HAP-1 (cell line): ENCODE results near the gene SMYD2.
A peak's percentile ranks its signal among the peaks of the same experiment; 100 is the strongest.

Experiments
- DNase-seq, 2 experiments: peaks; one replicate each; pipeline ENCODE4 v3.0.0-alpha.2; 2016 to 2020; ENCODE audit warnings: low spot score in 2 of 2
- H3K27me3 ChIP-seq: fragments of 250-450 bp; sonication (Bioruptor Pico); 2 replicates; pipeline ENCODE4 v1.5.1; 2020; ENCODE audit warnings: low read depth, mild to moderate bottlenecking, moderate library complexity
- H3K36me3 ChIP-seq: fragments of 250-450 bp; sonication (Bioruptor Pico); replicated peaks from 2 replicates; pipeline ENCODE4 v1.5.1; 2020; ENCODE audit warnings: mild to moderate bottlenecking
- H3K4me1 ChIP-seq: fragments of 250-450 bp; sonication (Bioruptor Pico); 2 replicates; pipeline ENCODE4 v1.5.1; 2020; ENCODE audit warnings: mild to moderate bottlenecking
- H3K4me3 ChIP-seq: fragments of 250-450 bp; sonication (Bioruptor Pico); 2 replicates; pipeline ENCODE4 v1.5.1; 2020; ENCODE audit warnings: mild to moderate bottlenecking, moderate library complexity
- H3K9me3 ChIP-seq: fragments of 250-450 bp; sonication (Bioruptor Pico); 2 replicates; pipeline ENCODE4 v1.5.1; 2020; ENCODE audit warnings: mild to moderate bottlenecking, moderate library complexity
- in situ Hi-C: fragments of 300-500 bp; cut with MboI; formaldehyde crosslinking; loops from 3 replicates; pipeline ENCODE4 v1.14.3; 2020; ENCODE audit warnings: low sequenced_read_pairs, inconsistent platforms, mixed read lengths

The SMYD2 gene

GRCh38 chr1:214377886-214378285, 96.9 kb downstream of the SMYD2 start:
- no peak overlapping the region for H3K4me3 ChIP-seq
- in situ Hi-C loops = no loop called here
- no peaks in the 10 kb centered on the region; the same call in 1 of the 2 replicates for H3K36me3 ChIP-seq
- no peaks in the 10 kb centered on the region for H3K9me3 ChIP-seq
- no peaks in the 10 kb centered on the region for H3K27me3 ChIP-seq
- H3K4me1 ChIP-seq = peaks cover 14% of the 10 kb centered on the region
- DNase-seq = peak; percentile 44 to 45

DNA sequence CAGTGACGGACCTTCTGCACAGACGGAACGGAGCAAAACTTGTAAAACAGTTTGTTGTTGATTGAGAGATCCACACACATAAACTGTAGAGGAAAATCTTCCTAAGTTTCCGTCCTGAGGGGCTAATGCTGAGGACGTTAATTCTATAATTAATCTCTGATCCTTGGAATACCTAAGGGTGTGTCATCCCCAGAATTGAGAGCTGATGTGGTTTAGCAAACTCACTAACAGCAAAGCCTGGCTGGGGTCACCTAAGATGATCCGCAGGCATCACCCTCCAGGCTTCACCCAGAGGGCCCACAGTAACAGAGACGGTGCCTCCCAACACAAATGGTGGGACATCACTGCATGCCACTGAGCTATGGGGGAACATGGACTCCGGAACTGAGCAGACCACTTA, 97.5 kb downstream of the SMYD2 start:
- no peak for DNase-seq
- no peaks in the 10 kb centered on the region for H3K27me3 ChIP-seq
- H3K4me1 ChIP-seq = peaks cover 14% of the 10 kb centered on the region
- in situ Hi-C loops = no loop called here
- no peak overlapping the region for H3K4me3 ChIP-seq
- no peaks in the 10 kb centered on the region; the same call in 1 of the 2 replicates for H3K36me3 ChIP-seq
- no peaks in the 10 kb centered on the region for H3K9me3 ChIP-seq

GRCh38 chr1:214379236-214379970, 98.4 kb downstream of the SMYD2 start:
- in situ Hi-C loops = no loop called here
- H3K36me3 ChIP-seq = peaks cover 4% of the 10 kb centered on the region
- no peak for DNase-seq

DNA sequence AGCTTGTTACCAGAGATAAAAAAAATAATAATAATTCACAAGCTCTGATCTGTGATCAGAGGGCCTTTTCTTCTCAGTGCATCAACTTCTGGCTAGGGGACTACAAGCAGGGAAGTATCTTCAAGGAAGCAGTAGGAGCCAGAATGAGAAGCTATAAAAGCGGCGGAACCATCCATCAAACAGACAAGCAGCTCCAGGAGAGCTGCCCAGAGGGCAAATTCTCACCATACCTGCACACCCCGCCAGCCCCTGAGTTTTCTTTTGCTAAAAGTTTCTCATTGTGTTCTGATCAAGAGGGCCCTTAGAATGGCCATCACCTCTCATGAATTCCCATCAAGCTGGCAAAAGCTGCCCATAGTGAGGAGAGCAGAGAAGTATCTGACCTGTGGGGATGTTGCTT, 99.4 kb downstream of the SMYD2 start:
- Histone ChIP-seq H3K4me3 (no peak overlapping the region), H3K36me3 (peaks cover 4% of the 10 kb centered on the region), H3K27me3 (no peaks in the 10 kb centered on the region), H3K9me3 (no peaks in the 10 kb centered on the region), H3K4me1 (peaks cover 14% of the 10 kb centered on the region)
- in situ Hi-C loops = no loop called here
- DNase-seq = peak; percentile 29 to 43

More at GRCh38 chr1:214379236-214379970, 98.4 kb downstream of the SMYD2 start:
- Histone ChIP-seq H3K9me3 (no peaks in the 10 kb centered on the region), H3K4me1 (peaks cover 14% of the 10 kb centered on the region), H3K27me3 (no peaks in the 10 kb centered on the region), H3K4me3 (no peak overlapping the region)

- peaks cover 7% of the 10 kb centered on the region for H3K36me3 ChIP-seq
- H3K4me1 ChIP-seq = peaks cover 14% of the 10 kb centered on the region
- H3K4me3 ChIP-seq = no peak overlapping the region
- no peak for DNase-seq
- in situ Hi-C loops = no loop called here
- no peaks in the 10 kb centered on the region for H3K27me3 ChIP-seq
- no peaks in the 10 kb centered on the region for H3K9me3 ChIP-seq
Observed at GRCh38 chr1:214380986-214381695, 100.2 kb downstream of the SMYD2 start.

DNA sequence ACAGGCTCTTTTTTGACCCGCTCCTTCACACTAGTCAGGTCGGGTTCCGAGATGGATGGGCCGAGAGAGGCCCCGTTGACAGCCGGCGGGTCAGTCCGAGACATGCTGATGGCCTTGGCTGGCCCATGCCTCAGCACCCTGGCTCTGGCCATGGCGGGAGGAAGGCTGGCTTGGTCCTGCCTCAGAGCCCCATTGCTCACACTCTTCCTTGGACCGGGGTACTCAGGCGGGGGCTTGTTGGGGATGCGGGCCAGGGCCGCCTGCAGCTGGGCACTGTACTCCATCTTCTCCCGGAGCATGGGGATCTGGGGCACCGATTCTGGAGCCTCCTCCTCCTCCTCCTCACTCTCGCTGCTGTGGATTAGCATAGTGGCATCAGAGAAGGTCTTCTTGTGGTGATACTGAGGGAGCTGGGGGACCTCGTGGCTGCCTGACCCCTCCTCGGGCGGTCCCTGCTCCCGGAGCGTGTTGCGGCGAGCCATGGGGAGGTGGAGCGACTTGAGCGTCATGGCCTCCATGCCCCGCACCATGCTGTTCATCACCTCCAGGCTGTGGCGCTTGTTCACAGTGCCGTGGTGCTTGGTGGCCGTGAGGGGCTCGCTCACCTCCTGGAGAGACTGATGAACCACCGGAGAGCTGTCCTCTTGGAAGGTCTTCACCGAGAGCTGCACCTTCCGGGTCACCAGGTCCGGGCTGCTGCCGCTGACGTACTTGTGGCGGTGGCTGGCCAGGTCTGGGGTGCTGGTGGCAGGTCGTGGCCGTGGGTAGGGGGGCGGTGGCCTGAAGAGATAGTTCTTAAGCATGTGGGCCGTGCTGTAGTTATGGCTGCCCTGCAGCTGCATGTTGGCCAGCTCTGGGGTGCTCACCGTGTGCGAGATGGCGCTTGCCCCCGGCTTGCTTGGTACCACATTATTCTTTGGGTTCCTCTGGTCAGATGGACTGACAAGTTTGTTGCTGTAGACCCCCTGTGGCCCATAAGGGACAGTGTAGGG, 102.7 kb downstream of the SMYD2 start:
- peaks cover 3% of the 10 kb centered on the region; the same call in 1 of the 2 replicates for H3K4me1 ChIP-seq
- H3K4me3 ChIP-seq = no peak overlapping the region
- H3K36me3 ChIP-seq = peaks cover 7% of the 10 kb centered on the region; the same call in 1 of the 2 replicates
- H3K9me3 ChIP-seq = no peaks in the 10 kb centered on the region
- DNase-seq = no peak
- in situ Hi-C loops = no loop called here
- no peaks in the 10 kb centered on the region for H3K27me3 ChIP-seq

DNA sequence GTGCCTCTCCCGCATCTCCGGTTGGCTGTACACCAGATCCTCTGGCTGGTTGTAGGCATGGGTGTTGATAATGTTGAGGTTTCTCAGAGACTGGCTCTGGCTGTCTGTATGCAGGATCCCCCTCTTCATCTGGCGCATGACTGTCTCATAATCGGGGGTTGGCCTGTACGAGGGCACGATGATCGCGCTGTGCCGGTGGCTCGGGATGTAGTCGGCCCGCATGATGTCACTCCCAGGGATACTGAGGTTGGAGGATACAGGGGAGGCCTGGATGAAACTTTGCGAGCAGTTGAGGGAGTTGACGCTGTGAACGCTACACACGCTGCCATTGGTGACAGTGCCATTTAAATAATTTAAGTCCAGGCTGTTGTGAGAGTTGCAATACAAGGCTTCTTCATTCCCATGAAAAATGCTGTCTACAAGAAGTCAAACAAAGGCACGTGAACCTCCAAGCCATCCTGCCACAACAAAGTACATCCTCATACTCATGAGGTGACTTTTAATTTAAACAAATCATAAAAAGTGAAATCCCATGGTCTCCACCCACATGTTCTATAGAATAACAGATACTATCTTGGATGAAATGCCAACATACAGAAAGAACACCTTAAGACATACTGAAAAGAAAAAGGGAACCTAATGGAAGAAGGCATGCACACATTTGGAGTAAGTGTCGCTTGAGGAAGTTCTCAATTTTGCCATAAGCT, 103.6 kb downstream of the SMYD2 start:
- no peak overlapping the region for H3K4me3 ChIP-seq
- no peak for DNase-seq
- H3K4me1 ChIP-seq = no peaks in the 10 kb centered on the region
- no peaks in the 10 kb centered on the region for H3K9me3 ChIP-seq
- peaks cover 7% of the 10 kb centered on the region; the same call in 1 of the 2 replicates for H3K36me3 ChIP-seq
- H3K27me3 ChIP-seq = no peaks in the 10 kb centered on the region
- in situ Hi-C loops = no loop called here

- in situ Hi-C loops = no loop called here
- Histone ChIP-seq H3K36me3 (peaks cover 7% of the 10 kb centered on the region; the same call in 1 of the 2 replicates), H3K4me3 (no peak overlapping the region), H3K27me3 (no peaks in the 10 kb centered on the region), H3K9me3 (no peaks in the 10 kb centered on the region), H3K4me1 (no peaks in the 10 kb centered on the region)
- DNase-seq = no peak
Observed at GRCh38 chr1:214385428-214385827, 104.5 kb downstream of the SMYD2 start.

DNA sequence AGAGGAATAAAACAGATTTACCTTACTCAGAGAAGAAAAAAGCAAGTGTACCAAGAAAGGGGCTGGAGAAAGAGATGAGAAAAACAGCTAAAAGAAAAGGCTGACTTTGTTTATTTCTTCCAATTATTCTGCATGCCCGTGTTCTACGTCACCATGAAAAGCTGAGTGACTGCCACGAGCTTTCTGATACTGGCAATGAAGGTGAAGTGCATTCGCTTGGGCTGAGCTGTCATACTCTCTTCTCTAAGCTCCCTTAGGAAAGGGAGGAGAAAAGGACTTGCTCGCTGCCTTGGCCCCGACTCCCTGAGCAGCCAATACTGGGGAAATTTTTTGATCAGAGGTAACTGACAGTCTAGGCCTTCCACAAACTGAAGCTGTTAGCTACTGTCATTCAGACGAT, 105.4 kb downstream of the SMYD2 start:
- in situ Hi-C loops = no loop called here
- H3K36me3 ChIP-seq = peaks cover 7% of the 10 kb centered on the region; the same call in 1 of the 2 replicates
- DNase-seq = no peak
- no peaks in the 10 kb centered on the region for H3K27me3 ChIP-seq
- H3K4me1 ChIP-seq = no peaks in the 10 kb centered on the region
- no peaks in the 10 kb centered on the region for H3K9me3 ChIP-seq
- no peak overlapping the region for H3K4me3 ChIP-seq
